IMR-90 (cell line): ENCODE measurements around the gene ARPC4. TPM values are rescaled to one million over a fixed set of nuclear protein-coding genes. Genes with fewer than 3 reads are reported as not detected.

Experiments used
- ATAC-seq: fragments of 200-7000 bp; cut with Tn5 transposase; 2 replicates; pipeline ENCODE4 v1.9.1; 2020; ENCODE audit warnings: low read depth, mild to moderate bottlenecking, moderate library complexity
- BruUV-seq: library from RNA; stranded (reverse); fragments of 400-500 nt; replicated peaks from 2 replicates; lab custom pipeline; 2021; lab: Mats Ljungman, UMichigan
- CTCF ChIA-PET: fragments of 300-600 bp; formaldehyde crosslinking; extraction: SDS; loops from one replicate; lab custom pipeline; 2021; ENCODE audit warnings: antibody characterized with exemption; lab: Yijun Ruan, JAX
- POLR2A ChIA-PET: fragments of 300-600 bp; sonication (Branson Sonifier 250); formaldehyde crosslinking; loops from one replicate; lab custom pipeline; 2022; ENCODE audit warnings: antibody characterized with exemption; ENCODE audit not compliant: unreplicated experiment; lab: Charles Lee
- DNase-seq: peaks from one replicate; pipeline ENCODE4 v3.0.0; 2013
- H2AFZ ChIP-seq: replicated peaks from 2 replicates; pipeline ENCODE3; 2013; ENCODE audit warnings: low read length, mild to moderate bottlenecking; ENCODE audit not compliant: poor library complexity
- H2AK5ac ChIP-seq: 2 replicates; pipeline ENCODE4 v1.6.1; 2013; ENCODE audit warnings: low read depth, low read length, inconsistent platforms
- H2AK9ac ChIP-seq: replicated peaks from 2 replicates; pipeline ENCODE3; 2013; ENCODE audit warnings: mild to moderate bottlenecking, low read depth, low read length, moderate library complexity; ENCODE audit not compliant: poor library complexity
- H2BK120ac ChIP-seq: 2 replicates; pipeline ENCODE4 v1.6.1; 2013; ENCODE audit warnings: low read depth, low read length, inconsistent platforms
- H2BK15ac ChIP-seq: 3 replicates; pipeline ENCODE4 v1.6.1; 2013; ENCODE audit warnings: low read depth, low read length, inconsistent platforms
- H2BK20ac ChIP-seq: 2 replicates; pipeline ENCODE4 v1.6.1; 2013; ENCODE audit warnings: low read depth, mild to moderate bottlenecking, inconsistent platforms, low read length, moderate library complexity
- H2BK5ac ChIP-seq: 2 replicates; pipeline ENCODE4 v1.6.1; 2013; ENCODE audit warnings: mild to moderate bottlenecking, low read depth, low read length, inconsistent platforms; ENCODE audit not compliant: poor library complexity, severe bottlenecking
- H3K14ac ChIP-seq: replicated peaks from 2 replicates; pipeline ENCODE4 v1.6.1; 2013; ENCODE audit warnings: low read depth, low read length, inconsistent platforms
- H3K18ac ChIP-seq: 2 replicates; pipeline ENCODE4 v1.6.1; 2013; ENCODE audit warnings: low read depth, low read length, control low read depth
- H3K23ac ChIP-seq: 2 replicates; pipeline ENCODE4 v1.6.1; 2013; ENCODE audit warnings: low read depth, low read length, inconsistent platforms
- H3K27ac ChIP-seq: 2 replicates; pipeline ENCODE4 v1.5.1; 2013; ENCODE audit warnings: mild to moderate bottlenecking, control low read depth, low read length; ENCODE audit not compliant: insufficient read depth
- H3K27me3 ChIP-seq: 2 replicates; pipeline ENCODE4 v1.6.1; 2013; ENCODE audit warnings: low read length; ENCODE audit not compliant: control insufficient read depth, insufficient read depth
- H3K36me3 ChIP-seq: 2 replicates; pipeline ENCODE4 v1.6.1; 2013; ENCODE audit warnings: low read length, mixed read lengths; ENCODE audit not compliant: control insufficient read depth, insufficient read depth
- H3K4ac ChIP-seq: 2 replicates; pipeline ENCODE4 v1.6.1; 2013; ENCODE audit warnings: low read depth, low read length, inconsistent platforms
- H3K4me1 ChIP-seq: 2 replicates; pipeline ENCODE4 v1.6.1; 2013; ENCODE audit warnings: low read length, mixed read lengths; ENCODE audit not compliant: control insufficient read depth, insufficient read depth
- H3K4me2 ChIP-seq: 2 replicates; pipeline ENCODE4 v1.6.1; 2013; ENCODE audit warnings: low read depth, mild to moderate bottlenecking, control low read depth, low read length, moderate library complexity
- H3K4me3 ChIP-seq: 2 replicates; pipeline ENCODE4 v1.5.1; 2013; ENCODE audit warnings: low read depth, mild to moderate bottlenecking, control low read depth, low read length, moderate library complexity; ENCODE audit not compliant: insufficient read depth
- H3K56ac ChIP-seq: 2 replicates; pipeline ENCODE4 v1.6.1; 2013; ENCODE audit warnings: low read length, inconsistent platforms; ENCODE audit not compliant: insufficient read depth; ENCODE audit errors: extremely low read depth
- H3K79me1 ChIP-seq, 2 experiments: 2 replicates each; pipeline ENCODE4 v1.6.1; 2013; ENCODE audit warnings: low read length in 2 of 2, inconsistent platforms in 1 of 2, low read depth in 1 of 2
- H3K9ac ChIP-seq: 2 replicates; pipeline ENCODE4 v1.6.1; 2013; ENCODE audit warnings: low read depth, low read length, control low read depth
- H3K9me1 ChIP-seq: 2 replicates; pipeline ENCODE4 v1.6.1; 2013; ENCODE audit warnings: low read length, inconsistent platforms; ENCODE audit not compliant: insufficient read depth
- H3K9me3 ChIP-seq: 2 replicates; pipeline ENCODE4 v1.6.1; 2013; ENCODE audit warnings: low read length; ENCODE audit not compliant: control insufficient read depth, insufficient read depth
- H4K20me1 ChIP-seq: 2 replicates; pipeline ENCODE4 v1.6.1; 2013; ENCODE audit warnings: low read length, inconsistent platforms; ENCODE audit not compliant: insufficient read depth
- H4K5ac ChIP-seq: 2 replicates; pipeline ENCODE4 v1.6.1; 2013; ENCODE audit warnings: mild to moderate bottlenecking, low read depth, low read length, control low read depth
- H4K8ac ChIP-seq, 2 experiments: 2 replicates each; pipeline ENCODE4 v1.6.1; 2013; ENCODE audit warnings: low read depth in 2 of 2, low read length in 2 of 2, control low read depth in 1 of 2, inconsistent platforms in 1 of 2
- H4K91ac ChIP-seq: 2 replicates; pipeline ENCODE4 v1.6.1; 2013; ENCODE audit warnings: low read depth, low read length, inconsistent platforms; ENCODE audit not compliant: insufficient read depth
- BHLHE40 ChIP-seq: fragments of 150-350 bp; IDR thresholded peaks from 2 replicates; pipeline ENCODE4 v1.6.1; 2016; ENCODE audit warnings: mild to moderate bottlenecking, low read depth, low read length
- WGBS, 2 experiments: methylation state at CpG; one replicate each; pipeline versions ENCODE4 v1.1.5 to v1.1.7; 2013; ENCODE audit warnings: missing lambda C conversion rate in 2 of 2; ENCODE audit not compliant: insufficient read length in 1 of 2; ENCODE audit errors: extremely low coverage in 2 of 2; 5-methylcytosine and 5-hydroxymethylcytosine counted together
- dilution Hi-C: fragments of 300-500 bp; cut with HindIII; formaldehyde crosslinking; loops from one replicate; pipeline ENCODE4 v1.14.3; 2018; ENCODE audit warnings: low sequenced_read_pairs; ENCODE audit not compliant: unreplicated experiment
- in situ Hi-C: fragments of 300-500 bp; cut with MboI; formaldehyde crosslinking; loops from 3 replicates; pipeline ENCODE4 v1.14.3; 2019; ENCODE audit warnings: low sequenced_read_pairs, inconsistent platforms, mixed read lengths
- intact Hi-C: fragments of 100-400 bp; cut with micrococcal nuclease; formaldehyde crosslinking; loops from 2 replicates; pipeline ENCODE4 v1.10.0; 2022
- polyA plus RNA-seq, 3 experiments: library from polyadenylated mRNA; depleted of rRNA; stranded (reverse); fragments of >200 nt; gene quantifications; 2 replicates each; pipeline ENCODE4 v1.2.3, GENCODE V29; 2012; ENCODE audit warnings: low replicate concordance in 1 of 3
- total RNA-seq: library from RNA; depleted of rRNA; stranded (reverse); fragments of >200 nt; gene quantifications from 2 replicates; pipeline ENCODE4 v1.2.3, GENCODE V29; 2012
- TF ChIP-seq, protein P1 (sequence below): fragments of 150-350 bp; IDR thresholded peaks from 2 replicates; pipeline ENCODE4 v1.6.1; 2016; ENCODE audit warnings: low read depth, mild to moderate bottlenecking, low read length, moderate library complexity, borderline replicate concordance

Gene ARPC4
- total and polyA plus RNA-seq, 2 of the 4 experiments (the other 2 are of a cell fraction), result 188 to 383 TPM

DNA sequence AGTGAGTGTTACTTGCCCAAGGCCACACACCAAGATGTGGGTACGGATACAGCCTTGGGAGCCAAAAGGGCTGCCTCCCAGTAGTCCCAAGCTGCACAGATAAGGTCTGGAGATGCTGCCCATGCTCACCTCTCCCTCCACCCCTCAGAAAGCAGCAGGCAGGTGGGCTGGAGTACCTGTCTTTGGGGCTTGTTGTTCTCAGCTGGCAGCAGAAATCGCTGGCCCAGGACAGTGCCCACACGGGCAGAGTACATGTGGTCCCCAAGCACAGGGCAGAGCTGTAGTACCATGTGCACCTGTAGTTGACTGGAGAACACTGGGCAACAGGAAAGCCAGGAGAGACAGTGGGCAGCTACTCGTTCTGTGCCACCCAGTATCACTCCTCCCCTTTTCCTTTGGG lies 46.0 kb downstream of the ARPC4 start:
- Histone ChIP-seq H2AFZ (no peak overlapping the region), H3K27ac (no peak overlapping the region), H3K18ac (no peak overlapping the region), H2BK120ac (no peak overlapping the region), H2BK5ac (no peak overlapping the region), H2AK5ac (no peak overlapping the region), H3K9ac (no peak overlapping the region), H3K4me2 (no peak overlapping the region), H2BK15ac (no peak overlapping the region), H4K8ac (no peak overlapping the region), H2AK9ac (no peak overlapping the region), H4K20me1 (no peaks in the 10 kb centered on the region; the same call in 1 of the 2 replicates), H3K27me3 (no peaks in the 10 kb centered on the region), H3K9me3 (no peaks in the 10 kb centered on the region), H4K91ac (no peak overlapping the region), H3K9me1 (no peaks in the 10 kb centered on the region), H3K56ac (no peak overlapping the region), H3K14ac (no peak overlapping the region), H3K4me1 (no peaks in the 10 kb centered on the region), H3K4ac (no peak overlapping the region), H3K36me3 (peaks cover 46% of the 10 kb centered on the region), H3K4me3 (no peak overlapping the region), H3K79me1 (peaks cover 9 to 25% of the 10 kb centered on the region in 2 experiments), H4K5ac (no peak overlapping the region), H3K23ac (no peak overlapping the region), H2BK20ac (no peak overlapping the region)
- ChIA-PET POLR2A (no interaction called here), CTCF (no interaction called here)
- dilution Hi-C loops (no loop called here), in situ Hi-C loops (no loop called here), intact Hi-C loops (no loop called here)
- TF ChIP-seq BHLHE40, result no peak
- TF ChIP-seq, protein P1, sequence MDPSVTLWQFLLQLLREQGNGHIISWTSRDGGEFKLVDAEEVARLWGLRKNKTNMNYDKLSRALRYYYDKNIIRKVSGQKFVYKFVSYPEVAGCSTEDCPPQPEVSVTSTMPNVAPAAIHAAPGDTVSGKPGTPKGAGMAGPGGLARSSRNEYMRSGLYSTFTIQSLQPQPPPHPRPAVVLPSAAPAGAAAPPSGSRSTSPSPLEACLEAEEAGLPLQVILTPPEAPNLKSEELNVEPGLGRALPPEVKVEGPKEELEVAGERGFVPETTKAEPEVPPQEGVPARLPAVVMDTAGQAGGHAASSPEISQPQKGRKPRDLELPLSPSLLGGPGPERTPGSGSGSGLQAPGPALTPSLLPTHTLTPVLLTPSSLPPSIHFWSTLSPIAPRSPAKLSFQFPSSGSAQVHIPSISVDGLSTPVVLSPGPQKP, result no peak
- no peak for ATAC-seq
- no peak for DNase-seq
- 100% methylated on average over 1 of the region's 4 CpGs; no CpG with 5 or more reads in 1 of the 2 experiments for WGBS, 2 experiments
- BruUV-seq, result no TSS peak
